GM18526 (cell line): ENCODE results near the gene ZNF638.

Source experiments
- POLR2A ChIP-seq: IDR thresholded peaks from 3 replicates; pipeline ENCODE4 v1.6.1; 2011; ENCODE audit not compliant: insufficient read length; ENCODE audit errors: extremely low read depth

ZNF638 gene

GRCh38 chr2:71426721-71427120 is 95.1 kb downstream of the ZNF638 start:
- TF ChIP-seq POLR2A: no peak

GRCh38 chr2:71428472-71429383 is 97.1 kb downstream of the ZNF638 start:
- TF ChIP-seq POLR2A: no peak

GRCh38 chr2:71446505-71446904 is 114.9 kb downstream of the ZNF638 start:
- TF ChIP-seq POLR2A: no peak

GRCh38 chr2:71449343-71449742 is 117.8 kb downstream of the ZNF638 start:
- no peak for TF ChIP-seq POLR2A

GRCh38 chr2:71451705-71452104 is 120.1 kb downstream of the ZNF638 start:
- no peak for TF ChIP-seq POLR2A

GRCh38 chr2:71452565-71452964 is 121.0 kb downstream of the ZNF638 start:
- no peak for TF ChIP-seq POLR2A

- no peak for TF ChIP-seq POLR2A
These were observed 122.0 kb downstream of the ZNF638 start, which contains the start of gene DYSF for GRCh38 chr2:71453404-71454220. Gene DYSF, plus strand, starts transcription at chr2:71453561.

- TF ChIP-seq POLR2A: no peak
These were observed 122.8 kb downstream of the ZNF638 start for GRCh38 chr2:71454221-71455010.

GRCh38 chr2:71455011-71455740 is 123.6 kb downstream of the ZNF638 start:
- no peak for TF ChIP-seq POLR2A

GRCh38 chr2:71455741-71456569 is 124.4 kb downstream of the ZNF638 start:
- no peak for TF ChIP-seq POLR2A

GRCh38 chr2:71456617-71457016 is 125.0 kb downstream of the ZNF638 start:
- TF ChIP-seq POLR2A: no peak

GRCh38 chr2:71457123-71457915 is 125.7 kb downstream of the ZNF638 start:
- no peak for TF ChIP-seq POLR2A

GRCh38 chr2:71457923-71458322 is 126.3 kb downstream of the ZNF638 start:
- TF ChIP-seq POLR2A: no peak

- no peak for TF ChIP-seq POLR2A
These were observed 127.0 kb downstream of the ZNF638 start for GRCh38 chr2:71458413-71459083.
